DMS79 treated with DMSO at 0.1 percent for 48 hours (cell line): ENCODE results near the gene RAB43.
"Not testable (repeated sequence)": the region's sequence is repeated elsewhere in the genome, so short reads cannot be mapped to it uniquely, and the experiment has no call there.

Source experiments
- DNase-seq: peaks from one replicate; lab custom pipeline; 2025; lab: John Stamatoyannopoulos, UW

The RAB43 gene

DNA sequence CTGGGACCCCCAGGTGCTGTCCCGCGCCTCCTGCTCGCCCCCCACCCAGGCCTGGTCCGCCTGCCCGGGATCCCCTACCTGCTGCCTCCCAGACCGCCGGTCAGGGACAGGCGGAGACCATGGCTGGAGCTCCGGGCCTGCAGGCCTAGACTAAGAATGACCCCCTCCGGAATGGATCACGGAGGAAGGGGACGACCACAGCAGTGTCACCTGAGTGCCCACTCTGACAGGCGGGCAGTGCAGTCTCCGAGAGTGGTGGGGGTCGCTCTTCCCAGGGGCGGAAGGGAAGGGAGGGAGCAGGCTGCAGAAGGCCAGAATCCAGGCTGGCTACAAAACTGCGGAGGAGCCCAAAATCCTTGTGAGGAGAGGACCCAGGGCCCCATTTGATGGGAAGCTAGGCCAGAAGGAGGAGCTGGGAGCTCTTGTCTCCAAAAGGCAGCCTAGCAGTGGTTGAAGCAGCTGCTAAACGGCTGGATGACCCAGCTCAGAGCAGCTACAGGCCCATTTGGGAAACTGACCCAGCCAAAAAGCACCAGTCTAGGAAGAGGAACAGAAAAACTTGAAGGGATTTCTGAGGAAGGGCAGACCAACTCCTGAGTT is 908 bp upstream of the RAB43 start:
- no peak for DNase-seq

DNA sequence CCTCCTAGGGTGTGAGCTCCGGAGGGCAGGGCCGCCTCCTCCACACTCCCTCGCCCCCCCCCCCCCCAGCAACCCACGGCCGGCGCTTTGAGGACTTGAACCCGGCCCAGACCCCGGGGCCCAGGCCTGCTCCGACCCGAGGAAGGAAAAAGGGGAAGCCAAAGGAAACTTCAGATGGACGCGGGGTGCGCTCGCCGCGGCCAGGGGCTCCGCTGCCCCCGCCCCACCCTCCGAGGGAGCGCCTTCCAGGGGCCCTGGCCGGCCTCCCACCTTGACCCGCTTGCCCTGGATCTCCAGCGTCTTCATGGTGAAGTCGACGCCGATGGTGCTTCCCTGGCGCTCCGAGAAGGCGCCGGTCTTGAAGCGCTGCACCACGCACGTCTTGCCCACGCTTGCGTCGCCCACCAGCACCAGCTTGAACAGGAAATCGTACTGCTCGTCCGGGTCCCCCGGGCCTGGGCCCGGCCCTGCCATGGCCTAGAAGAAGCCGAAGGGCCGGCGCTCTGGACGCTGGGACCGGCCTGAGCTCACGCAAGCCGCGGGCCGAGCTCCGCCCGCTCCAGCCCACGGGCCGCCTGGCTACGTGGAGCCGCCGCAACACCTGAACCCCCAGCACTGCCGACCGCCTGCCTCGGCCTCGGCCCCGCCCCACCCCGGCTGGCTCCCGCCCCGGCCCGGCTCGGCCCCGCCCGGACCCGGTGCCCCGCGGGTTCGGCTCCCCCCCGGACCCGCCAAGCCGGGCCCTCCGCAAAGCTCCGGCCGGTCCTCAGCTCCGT is 400 bp downstream of the RAB43 start:
- no peak for DNase-seq

DNA sequence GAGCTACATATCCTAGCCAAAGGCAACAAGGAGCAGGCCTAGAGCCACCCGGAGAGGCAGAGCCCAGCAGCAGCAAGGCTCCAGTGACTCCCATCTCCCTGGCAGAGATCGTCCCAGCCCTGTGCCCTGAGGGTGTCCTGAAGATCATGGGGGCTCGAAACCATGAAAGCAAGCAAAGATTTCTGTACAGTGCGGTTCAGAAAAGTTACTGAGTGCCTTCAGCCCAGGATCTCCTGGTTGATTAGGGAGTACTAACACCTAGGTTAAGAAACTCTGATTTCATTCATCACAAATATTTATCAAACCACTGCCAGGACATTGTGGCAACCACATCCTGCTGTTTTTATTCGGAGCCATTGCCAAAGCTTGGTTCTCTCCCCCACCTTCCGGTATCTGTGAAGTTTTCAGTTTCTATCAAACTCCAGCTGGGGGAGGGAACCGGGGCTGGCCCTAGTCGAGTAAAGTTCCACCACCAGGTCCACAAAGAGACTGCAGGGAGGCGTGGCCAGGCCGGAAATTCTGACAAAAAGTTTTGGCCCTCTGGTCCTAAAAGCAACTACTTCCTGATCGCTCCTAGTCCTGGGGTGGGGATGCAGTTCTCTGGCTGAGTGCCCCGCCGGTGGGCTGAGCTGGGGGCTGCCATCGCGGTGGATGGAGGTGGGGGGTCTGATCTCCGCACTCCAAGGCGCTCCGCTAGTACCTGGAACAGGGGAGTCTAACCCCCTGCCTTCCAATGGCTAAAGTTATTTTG is 1.2 kb downstream of the RAB43 start:
- peak; percentile 24 for DNase-seq

DNA sequence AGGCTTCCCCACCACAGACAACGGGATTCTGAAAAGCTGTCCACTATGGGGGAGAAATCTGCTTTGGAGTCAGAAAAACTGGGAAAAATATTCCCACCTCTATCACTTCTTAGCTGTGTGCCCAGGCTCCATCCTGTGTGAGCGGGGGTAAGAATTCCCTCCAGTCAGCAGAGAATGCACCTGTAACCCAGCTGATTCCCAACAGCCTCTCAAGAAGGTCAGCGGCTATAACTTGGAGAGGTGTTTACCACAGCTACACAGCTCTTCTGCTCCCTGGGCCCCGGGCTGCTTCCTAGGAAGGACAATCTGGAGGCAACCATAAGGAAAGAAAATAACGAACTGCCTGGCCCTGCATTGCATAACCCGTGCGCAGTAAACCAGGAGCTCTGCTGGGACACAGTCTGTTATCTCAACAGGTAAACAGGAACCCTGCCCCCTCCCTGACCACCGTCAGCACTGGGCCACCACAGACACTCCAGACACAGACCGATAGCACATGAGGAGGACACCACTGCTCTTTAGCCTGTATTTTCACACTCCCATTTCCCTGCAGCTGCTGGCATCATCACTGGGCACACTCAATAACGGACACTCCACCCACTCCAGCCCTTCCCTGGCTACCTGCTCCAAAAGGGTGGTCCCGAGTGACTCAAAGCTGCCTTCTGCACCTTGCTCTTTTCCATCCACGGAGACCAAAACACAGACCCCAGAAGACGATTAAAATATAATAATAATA is 2.1 kb downstream of the RAB43 start:
- DNase-seq = peak; percentile 4

DNA sequence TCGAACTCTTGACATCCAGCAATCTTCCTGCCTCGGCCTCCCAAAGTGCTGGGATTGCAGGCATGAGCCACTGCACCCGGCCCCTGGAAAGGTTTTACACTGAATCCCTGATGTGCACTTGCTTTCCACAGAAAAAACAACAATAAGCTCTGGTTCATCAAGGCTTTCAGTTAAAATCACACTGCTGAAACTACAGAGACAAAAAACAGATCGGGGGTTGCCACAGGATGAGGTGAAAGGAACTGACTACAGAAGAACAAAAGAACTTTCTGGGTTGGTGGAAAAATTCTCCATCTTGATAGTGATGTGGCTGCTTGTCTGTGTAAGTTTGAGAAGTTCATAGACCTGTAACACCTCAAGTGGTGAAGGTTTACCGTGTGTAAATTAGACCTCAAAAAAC is 2.9 kb downstream of the RAB43 start:
- no peak for DNase-seq

DNA sequence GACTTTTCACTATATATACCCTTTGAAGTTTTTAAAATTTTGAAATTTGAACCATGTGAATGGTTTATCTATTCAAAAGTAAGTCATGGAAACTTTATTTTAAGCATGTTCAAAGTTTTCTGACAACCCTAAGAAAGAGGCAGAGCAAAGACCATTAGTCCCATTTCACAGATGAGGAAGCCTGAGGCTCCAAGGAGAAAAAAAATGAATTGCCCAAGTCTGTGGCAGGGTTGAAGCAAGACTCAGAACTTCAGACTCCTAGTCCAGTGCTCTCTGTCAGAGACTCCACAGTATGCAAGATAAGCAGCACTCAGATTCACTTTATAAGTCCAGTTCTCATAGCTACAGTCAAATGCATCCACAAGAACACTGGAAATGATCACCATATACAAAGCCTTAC is 4.5 kb downstream of the RAB43 start:
- no peak for DNase-seq

DNA sequence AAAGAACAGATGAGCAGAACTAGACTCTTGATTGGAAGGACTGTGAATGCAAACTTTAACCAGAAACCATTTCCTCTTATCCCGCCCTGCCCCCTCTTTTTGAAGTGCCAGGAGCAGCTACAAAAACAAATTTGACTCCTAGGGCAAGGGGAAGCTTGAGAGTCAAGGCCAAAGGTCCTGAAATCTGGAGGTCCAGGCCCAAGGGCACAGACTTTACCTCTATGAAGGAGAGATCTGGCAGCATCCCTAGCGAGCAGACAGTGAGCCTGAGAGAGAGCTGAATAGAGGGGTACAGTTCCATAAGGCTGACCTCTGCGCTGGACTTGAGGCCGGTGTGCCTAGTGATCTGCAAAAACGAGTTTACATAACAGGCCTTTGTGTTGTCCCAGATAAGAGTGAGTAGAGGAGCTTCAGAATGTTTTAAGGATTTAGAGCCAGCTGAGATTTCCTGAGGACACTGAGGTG is 5.1 kb downstream of the RAB43 start:
- no peak for DNase-seq

DNA sequence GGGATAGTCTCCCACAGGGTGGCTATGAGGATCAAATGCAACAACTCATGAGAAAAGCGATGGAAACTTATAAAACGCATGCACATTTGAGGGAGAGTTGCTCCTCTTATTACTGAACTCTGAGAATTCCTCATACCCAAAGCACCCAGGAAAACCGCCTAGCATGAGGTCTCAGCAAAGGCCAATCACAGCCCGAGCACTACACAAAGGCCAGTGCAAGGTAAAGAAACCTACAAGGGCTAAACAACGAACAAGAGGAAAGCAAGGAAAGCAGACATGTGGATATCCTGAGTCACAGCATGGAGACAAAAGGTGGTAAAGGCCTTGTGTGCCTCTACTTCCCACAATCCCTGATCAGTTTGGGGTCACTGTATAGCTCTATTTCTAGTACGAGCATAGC is 7.1 kb downstream of the RAB43 start:
- DNase-seq = no peak

DNA sequence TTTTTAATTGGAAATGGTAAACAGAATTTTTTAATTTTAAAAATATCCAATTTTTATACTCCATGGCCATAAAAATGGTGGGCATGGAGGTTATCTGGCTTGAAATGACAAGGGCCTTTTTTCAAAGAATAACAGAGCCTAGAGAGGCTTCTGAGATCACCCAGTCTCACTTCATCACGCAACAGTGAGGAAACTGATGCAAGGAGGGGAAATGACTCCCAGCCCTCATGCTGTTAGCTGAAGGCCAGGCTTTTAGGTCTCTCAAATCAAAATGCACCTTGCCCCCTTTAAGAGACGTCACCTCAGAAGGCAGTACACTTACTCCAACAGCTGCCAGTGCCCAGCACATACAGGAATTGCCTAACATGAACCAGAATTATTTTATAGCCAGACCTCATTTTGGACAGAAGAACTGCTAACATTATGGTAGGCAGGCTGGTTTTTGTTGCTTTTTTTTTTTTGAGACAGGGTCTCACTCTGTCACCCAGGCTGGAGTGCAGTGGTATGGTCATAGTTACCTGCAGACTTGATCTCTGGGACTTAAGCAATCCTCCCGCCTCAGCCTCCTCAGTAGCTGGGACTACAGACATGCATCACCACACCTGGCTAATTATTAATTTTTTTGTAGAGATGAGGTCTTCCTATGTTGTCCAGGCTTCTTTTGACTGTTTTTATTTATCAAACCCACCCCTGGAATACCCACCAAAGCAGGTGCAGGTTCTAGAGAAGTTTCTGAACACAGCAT is 9.1 kb downstream of the RAB43 start:
- no peak for DNase-seq

DNA sequence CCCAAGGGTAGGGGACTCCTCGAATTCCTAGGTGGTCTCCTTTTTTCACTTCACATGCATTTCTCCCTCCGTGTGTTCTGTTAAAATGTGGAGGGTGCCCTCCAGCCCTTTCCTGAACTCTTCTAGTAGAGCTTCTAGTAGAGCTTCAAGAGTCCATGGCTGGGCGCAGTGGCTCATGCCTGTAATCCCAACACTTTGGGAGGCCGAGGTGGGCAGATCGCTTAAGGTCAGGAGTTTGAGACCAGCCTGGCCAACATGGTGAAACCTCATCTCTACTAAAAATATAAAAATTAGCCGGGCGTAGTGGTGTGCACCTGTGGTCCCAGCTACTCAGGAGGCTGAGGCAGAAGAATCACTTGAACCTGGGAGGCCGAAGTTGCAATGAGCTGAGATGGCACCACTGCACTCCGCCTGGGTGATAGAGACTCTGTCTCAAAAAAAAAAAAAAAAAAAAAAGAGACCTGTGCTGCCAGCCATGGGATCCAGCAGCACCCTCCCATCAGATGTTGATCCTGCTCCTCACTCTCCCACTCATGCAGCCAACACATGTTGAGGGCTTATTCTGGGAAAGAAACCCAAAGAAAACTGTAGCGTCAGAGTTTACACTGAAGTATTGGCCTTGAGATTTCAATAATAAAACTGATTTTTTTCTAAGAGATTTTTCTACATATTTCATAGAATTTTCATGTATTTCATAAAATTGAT is 10.4 kb downstream of the RAB43 start:
- DNase-seq = not testable (repeated sequence)

DNA sequence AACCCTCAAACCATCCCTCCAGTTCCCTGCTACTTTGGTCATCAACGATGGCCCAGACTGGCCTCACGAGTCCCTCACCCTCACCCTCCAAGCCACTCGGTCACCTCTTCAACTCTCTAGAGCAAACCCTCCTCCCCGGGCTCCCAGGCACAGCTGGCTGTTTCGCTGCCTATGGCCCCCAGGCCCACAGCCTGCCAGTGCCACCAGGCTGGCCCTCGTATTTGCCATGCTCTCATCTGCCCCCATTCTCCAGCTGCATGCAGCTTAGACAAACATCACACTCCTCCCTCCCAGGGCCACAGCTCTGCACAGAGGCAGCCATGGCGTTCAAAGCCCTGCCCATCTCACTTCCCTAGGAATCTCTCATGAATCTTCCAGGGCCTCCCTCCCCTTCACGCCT is 13.8 kb downstream of the RAB43 start:
- DNase-seq = no peak

DNA sequence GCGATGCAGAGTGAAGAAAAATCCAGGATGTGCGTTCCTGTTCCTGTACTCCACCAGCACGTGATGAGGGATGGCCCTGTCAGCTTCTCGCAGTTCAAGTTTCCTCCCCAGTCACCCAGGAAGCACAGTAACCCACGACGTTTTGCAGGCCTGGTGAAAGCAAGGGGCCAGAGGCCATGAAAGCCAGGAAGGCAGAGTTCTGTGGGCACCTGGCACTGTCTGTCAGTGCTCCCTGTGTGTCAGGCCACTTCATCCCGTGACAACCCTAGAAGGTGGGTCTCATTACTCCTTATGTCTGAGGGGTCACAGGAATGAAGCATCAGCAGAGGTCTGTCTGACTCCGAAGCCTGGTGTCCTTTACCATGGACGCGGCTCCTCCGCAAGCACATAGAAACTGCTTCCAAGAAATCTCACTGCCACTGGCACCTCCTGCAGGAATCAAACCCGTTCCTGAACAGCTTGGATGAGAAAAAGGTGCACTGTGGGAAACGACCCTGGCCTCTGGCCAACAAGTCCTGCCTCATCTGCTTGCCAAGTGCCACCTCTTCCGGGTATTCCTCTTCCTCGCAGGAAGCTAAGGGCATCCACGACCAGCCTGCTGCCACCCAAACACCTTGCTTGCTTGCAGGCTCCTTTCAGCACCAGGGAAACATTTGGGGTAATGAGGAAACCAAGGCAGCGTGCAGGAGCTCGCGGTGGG is 14.6 kb downstream of the RAB43 start:
- DNase-seq = peak; percentile 50

DNA sequence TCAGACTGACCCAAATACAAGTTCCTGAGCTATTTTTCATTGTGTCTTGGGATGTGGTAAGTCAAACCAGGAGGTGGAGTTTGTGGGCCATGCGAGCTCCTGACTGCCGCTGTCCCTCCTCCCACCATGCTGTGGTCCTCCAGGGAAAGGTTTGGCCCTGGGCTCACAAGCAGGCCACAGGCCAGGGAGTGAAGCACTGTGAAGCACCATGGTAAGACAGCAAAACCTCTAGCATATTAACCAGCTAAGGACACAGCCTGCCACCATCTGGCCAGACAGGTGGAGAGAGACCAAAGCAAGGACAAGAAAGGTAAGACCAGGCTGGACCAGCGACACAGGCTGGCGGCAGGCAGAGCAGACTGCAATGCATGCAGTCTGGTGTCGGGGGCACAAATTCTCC is 15.3 kb downstream of the RAB43 start:
- no peak for DNase-seq

DNA sequence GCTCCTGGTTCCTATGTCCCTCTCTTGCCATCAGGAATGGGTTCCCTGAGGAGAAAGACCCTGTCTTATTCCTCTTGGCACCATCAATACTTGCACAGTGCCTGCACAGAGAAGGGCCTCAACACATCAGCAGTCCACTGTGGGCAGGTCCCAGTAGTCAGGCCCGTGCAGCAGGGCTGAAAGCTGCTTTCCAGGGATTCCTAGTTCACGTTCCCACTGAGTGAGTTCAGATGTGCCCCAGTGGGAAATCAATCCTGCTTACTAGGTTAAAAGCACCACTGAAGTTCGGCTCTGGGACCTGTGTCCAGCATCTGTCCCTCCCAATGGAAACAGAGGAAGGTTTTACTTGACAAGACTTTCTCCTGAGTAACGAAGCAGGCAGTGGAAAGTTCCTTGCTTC is 15.7 kb downstream of the RAB43 start:
- no peak for DNase-seq

DNA sequence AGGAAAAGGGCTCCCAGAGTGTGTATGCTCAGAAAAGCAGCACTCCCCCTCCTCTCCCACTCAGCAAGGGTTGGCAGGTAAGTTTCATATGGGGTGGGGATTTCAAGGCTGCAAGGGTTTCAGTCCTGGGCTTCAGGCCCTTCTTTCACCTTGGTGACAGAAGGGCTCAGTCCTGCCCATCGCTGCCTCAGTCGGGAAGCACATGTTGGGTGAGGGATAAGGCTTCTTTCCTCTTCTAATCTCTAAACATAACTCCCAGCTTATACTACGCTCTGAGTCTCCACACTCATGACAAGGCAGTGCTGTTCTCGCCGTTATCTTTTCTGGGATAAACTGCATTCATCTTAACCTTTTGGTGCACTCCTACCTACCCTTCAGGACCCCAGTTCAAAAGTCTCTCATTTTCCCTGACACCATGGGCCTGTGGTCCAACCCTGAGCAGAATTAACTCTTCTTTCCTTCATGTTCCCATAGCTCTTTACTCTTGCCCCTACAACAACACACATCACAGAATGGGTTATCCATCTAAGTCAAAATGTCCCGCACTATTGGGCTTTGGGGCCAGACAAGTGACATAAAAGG is 17.0 kb downstream of the RAB43 start:
- DNase-seq = no peak

DNA sequence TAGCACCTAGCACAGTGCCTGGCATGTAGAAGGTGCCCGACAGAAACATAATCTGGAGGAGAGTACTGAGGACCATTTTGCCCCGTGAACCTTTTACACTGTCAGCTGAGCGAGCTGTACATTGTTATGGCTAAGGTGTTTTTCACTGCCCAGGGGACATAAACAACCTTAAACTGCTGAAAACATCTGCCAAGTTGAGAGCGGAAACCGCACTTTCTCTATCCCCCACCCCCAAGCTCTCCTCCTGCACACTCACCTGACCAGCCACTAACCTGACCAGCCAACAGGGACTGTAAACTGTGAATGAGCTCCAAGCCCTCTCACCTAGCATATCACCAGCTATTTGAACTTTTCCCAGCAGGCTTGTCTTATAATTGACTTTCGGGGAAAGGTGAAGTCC is 17.6 kb downstream of the RAB43 start:
- DNase-seq = no peak

DNA sequence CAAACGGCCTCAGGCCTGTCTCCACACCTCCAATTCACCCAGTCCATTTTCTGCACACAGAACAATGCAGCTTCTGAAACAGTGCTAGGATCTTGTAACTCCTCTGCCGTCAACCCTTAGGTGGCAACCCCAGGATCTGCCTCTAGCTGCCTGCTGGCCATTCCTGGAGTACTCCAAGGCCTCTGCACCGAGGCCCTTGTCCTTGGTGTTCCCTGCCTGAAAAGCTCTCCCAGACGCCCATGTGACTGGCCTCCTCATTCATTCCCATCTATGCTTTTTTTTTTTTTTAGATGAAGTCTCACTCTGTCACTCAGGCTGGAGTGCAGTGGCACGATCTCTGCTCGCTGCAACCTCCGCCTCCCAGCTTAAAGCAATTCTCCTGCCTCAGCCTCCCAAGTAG is 18.3 kb downstream of the RAB43 start:
- no peak for DNase-seq

DNA sequence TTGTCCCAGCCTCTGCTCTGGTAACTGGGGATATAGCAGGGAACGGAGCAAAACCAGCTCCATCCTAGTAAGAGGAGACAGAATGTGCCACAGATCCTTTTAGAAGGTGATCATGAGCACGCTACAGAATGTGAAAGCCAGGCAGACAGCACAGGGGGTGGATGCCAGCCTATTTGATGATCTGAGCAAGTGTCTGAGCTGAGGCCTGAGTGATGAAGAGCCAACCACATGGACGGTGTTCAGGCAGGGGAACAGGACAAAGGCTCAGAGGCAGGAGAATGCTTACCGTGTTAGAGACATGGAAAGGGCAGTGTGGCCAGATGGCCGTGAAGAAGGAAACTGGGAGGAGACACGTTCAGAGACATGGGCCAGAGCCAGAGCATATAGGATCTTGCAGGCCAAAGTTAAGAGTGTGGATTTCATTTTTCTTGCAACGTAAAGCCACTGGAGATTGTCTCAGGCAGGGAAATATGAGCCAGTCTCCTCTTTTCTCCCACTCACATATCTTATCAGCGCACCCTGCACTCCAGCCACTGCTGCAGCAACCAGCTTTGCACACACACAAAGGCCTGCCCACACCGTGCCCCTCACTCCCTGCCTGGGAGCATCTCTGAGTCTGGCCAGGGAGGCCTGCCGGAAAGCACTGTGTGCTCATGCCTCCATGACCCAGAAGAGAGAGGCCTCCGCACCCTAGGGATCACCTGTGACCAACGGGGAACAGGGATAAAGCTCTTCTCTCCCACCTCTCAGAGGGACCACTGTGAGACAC is 20.1 kb downstream of the RAB43 start:
- no peak for DNase-seq

DNA sequence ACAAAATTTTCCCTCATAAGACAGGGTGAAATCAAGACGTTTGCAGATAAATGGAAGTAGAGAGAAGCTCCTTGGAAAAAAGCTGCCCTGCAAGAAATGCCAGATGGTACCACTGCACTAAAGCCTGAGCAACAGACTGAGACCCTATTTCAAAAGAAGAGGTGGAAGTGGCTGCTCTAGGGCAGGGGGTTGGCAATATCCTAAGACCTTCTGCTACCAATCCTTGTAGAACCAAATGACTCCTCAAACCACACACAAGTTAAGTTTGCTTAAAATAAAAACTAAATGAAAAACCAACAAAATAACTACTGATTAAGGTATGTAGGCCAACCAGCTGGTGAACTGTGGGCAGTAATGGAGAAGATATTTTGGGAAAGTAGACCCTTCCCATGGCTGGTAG is 21.3 kb downstream of the RAB43 start:
- DNase-seq = no peak
